ENCODE results near the gene DDX11. TPM values are rescaled to one million over a fixed set of nuclear protein-coding genes. Genes with fewer than 3 reads are reported as not detected.

The DDX11 gene
- total and polyA plus RNA-seq, 2 of the 4 experiments (the other 2 are of a cell fraction), result 10.8 to 17.6 TPM

DNA sequence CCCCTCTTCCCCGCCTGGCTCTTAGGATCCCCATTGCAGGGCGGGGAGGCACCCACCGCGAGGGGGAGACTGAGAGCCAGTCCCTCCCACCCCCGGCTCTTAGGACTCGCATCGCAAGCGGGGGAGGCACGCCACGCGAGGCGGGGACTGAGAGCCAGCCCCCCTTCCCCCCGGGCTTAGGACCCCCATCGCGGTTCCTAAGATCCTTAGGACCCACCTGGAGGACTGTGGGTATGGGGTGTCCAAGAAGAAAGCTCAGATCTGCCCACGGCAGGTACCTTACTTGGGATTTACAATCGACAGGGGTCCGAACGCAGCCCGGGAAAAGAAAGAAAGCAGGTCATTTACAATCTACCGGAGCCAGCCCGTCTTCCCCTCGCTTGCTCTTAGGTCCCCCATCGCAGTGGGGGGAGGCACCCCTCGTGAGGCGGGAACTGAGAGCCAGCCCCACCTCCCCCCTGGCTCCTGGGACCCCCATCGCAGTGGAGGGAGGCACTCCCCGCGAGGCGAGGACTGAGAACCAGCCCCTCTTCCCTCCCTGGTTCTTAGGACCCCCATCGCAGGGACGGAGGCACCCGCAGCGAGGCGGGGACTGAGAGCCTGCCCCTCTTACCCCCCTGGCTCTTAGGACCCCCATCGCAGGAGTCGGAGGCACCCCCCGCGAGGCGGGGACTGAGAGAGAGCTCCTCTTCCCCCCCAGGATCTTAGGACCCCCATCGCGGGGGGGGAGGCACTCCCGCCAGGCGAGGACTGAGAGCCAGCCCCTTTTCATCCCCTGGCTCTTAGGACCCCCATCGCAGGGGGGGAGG is 43.7 kb downstream of the DDX11 start:
- no TSS peak for BruUV-seq (replicated peaks)
- no peaks in the 10 kb centered on the region for H3K36me3 ChIP-seq (ENCODE audit: control insufficient read depth, insufficient read depth, low read length)
- H2BK5ac ChIP-seq (ENCODE audit: low read depth, low read length, poor library complexity, severe bottlenecking), result no peak overlapping the region
- no peak overlapping the region for H2AK5ac ChIP-seq (ENCODE audit: low read depth, low read length)
- H3K14ac ChIP-seq (replicated peaks; ENCODE audit: low read depth, low read length), result no peak overlapping the region
- ChIA-PET CTCF (no interaction called here), POLR2A (ENCODE audit: unreplicated experiment) (no interaction called here)
- dilution Hi-C loops (cut with HindIII; ENCODE audit: low sequenced_read_pairs, unreplicated experiment), result no loop called here
- no peak overlapping the region for H3K23ac ChIP-seq (ENCODE audit: low read depth, low read length)
- no peak overlapping the region for H3K18ac ChIP-seq (ENCODE audit: low read depth, low read length)
- peaks cover 36% of the 10 kb centered on the region for H3K27me3 ChIP-seq (ENCODE audit: control insufficient read depth, insufficient read depth, low read length)
- H3K79me1 ChIP-seq (ENCODE audit: low read depth in 1 of 2, low read length in 2 of 2), result no peaks in the 10 kb centered on the region
- H2BK15ac ChIP-seq (ENCODE audit: low read depth, low read length), result no peak overlapping the region
- H3K27ac ChIP-seq (ENCODE audit: insufficient read depth, low read length), result no peak overlapping the region
- no peak overlapping the region for H3K56ac ChIP-seq (ENCODE audit: extremely low read depth, insufficient read depth, low read length)
- H4K20me1 ChIP-seq (ENCODE audit: insufficient read depth, low read length), result no peaks in the 10 kb centered on the region
- H4K8ac ChIP-seq (ENCODE audit: low read depth in 2 of 2, low read length in 2 of 2), result no peak overlapping the region
- no peak overlapping the region for H4K91ac ChIP-seq (ENCODE audit: insufficient read depth, low read depth, low read length)
- H3K9ac ChIP-seq (ENCODE audit: low read depth, low read length), result no peak overlapping the region
- H4K5ac ChIP-seq (ENCODE audit: low read depth, low read length), result no peak overlapping the region
- H2BK20ac ChIP-seq (ENCODE audit: low read depth, low read length), result no peak overlapping the region
- intact Hi-C loops (cut with micrococcal nuclease), result no loop called here
- no CpG with 5 or more reads among the region's 45 CpGs for WGBS, 2 experiments (ENCODE audit: extremely low coverage in 2 of 2, insufficient read length in 1 of 2)
- H3K4me2 ChIP-seq (ENCODE audit: low read depth, low read length), result peak overlapping the region; percentile 74
- no peak overlapping the region for H3K4ac ChIP-seq (ENCODE audit: low read depth, low read length)
- DNase-seq (peak; percentile 1), ATAC-seq (ENCODE audit: low read depth) (peak; percentile 64; the same call in 1 of the 2 replicates)
- TF ChIP-seq, protein P1, sequence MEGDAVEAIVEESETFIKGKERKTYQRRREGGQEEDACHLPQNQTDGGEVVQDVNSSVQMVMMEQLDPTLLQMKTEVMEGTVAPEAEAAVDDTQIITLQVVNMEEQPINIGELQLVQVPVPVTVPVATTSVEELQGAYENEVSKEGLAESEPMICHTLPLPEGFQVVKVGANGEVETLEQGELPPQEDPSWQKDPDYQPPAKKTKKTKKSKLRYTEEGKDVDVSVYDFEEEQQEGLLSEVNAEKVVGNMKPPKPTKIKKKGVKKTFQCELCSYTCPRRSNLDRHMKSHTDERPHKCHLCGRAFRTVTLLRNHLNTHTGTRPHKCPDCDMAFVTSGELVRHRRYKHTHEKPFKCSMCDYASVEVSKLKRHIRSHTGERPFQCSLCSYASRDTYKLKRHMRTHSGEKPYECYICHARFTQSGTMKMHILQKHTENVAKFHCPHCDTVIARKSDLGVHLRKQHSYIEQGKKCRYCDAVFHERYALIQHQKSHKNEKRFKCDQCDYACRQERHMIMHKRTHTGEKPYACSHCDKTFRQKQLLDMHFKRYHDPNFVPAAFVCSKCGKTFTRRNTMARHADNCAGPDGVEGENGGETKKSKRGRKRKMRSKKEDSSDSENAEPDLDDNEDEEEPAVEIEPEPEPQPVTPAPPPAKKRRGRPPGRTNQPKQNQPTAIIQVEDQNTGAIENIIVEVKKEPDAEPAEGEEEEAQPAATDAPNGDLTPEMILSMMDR (conservative IDR thresholded peaks at IDR 0.05; ENCODE audit: low read depth, low read length), result peak; percentile 26; the same call in 1 of the 2 replicates
- TF ChIP-seq BHLHE40 (IDR thresholded peaks at IDR 0.05; ENCODE audit: low read depth, low read length), result no peak
- no peaks in the 10 kb centered on the region for H3K9me1 ChIP-seq (ENCODE audit: insufficient read depth, low read length)
- peaks cover 3% of the 10 kb centered on the region; the same call in 1 of the 2 replicates for H3K4me1 ChIP-seq (ENCODE audit: control insufficient read depth, insufficient read depth, low read length)
- H3K4me3 ChIP-seq (ENCODE audit: insufficient read depth, low read depth, low read length), result peak overlapping the region; percentile 35
- peak overlapping the region; percentile 78 for H2AFZ ChIP-seq (replicated peaks; ENCODE audit: low read length, poor library complexity)
- H3K9me3 ChIP-seq (ENCODE audit: control insufficient read depth, insufficient read depth, low read length), result no peaks in the 10 kb centered on the region
- no peak overlapping the region for H2AK9ac ChIP-seq (replicated peaks; ENCODE audit: low read depth, low read length, poor library complexity)
- no peak overlapping the region for H2BK120ac ChIP-seq (ENCODE audit: low read depth, low read length)
- in situ Hi-C loops (cut with MboI; ENCODE audit: low sequenced_read_pairs), result no loop called here

Data from IMR-90 (cell line).